Aorta (tissue), 5 donors: Measurements from ENCODE around the gene ACTL7A. TPM values are rescaled to one million over a fixed set of nuclear protein-coding genes. Genes with fewer than 3 reads are reported as not detected.
"Not testable (repeated sequence)": the region's sequence is repeated elsewhere in the genome, so short reads cannot be mapped to it uniquely, and the experiment has no call there.

Source experiments
- ATAC-seq: fragments of 200-7000 bp; cut with Tn5 transposase; one replicate; pipeline ENCODE4 v1.9.1; 2022; ENCODE audit warnings: moderate library complexity; ENCODE audit not compliant: low FRiP score
- DNase-seq, 2 donors: peaks; one replicate each; pipeline ENCODE4 v3.0.0-alpha.2; 2020
- H3K27ac ChIP-seq, 2 donors: one replicate each; pipeline ENCODE4 v1.5.1; 2013; ENCODE audit warnings: low read length in 2 of 2, mild to moderate bottlenecking in 2 of 2, moderate library complexity in 2 of 2, control low read depth in 1 of 2, inconsistent platforms in 1 of 2, low read depth in 1 of 2
- H3K27me3 ChIP-seq, 2 donors: one replicate each; pipeline ENCODE4 v1.6.1; 2013; ENCODE audit warnings: control low read depth in 1 of 2, low read length in 1 of 2, mild to moderate bottlenecking in 1 of 2, moderate library complexity in 1 of 2; ENCODE audit not compliant: insufficient read depth in 2 of 2, control insufficient read depth in 1 of 2
- H3K36me3 ChIP-seq, 2 donors: one replicate each; pipeline ENCODE4 v1.6.1; 2013; ENCODE audit warnings: control low read depth in 1 of 2, low read length in 1 of 2, mild to moderate bottlenecking in 1 of 2; ENCODE audit not compliant: insufficient read depth in 2 of 2, control insufficient read depth in 1 of 2
- H3K4me1 ChIP-seq, 2 donors: one replicate each; pipeline ENCODE4 v1.6.1; 2013; ENCODE audit warnings: low read length in 2 of 2, control low read depth in 1 of 2, mild to moderate bottlenecking in 1 of 2, moderate library complexity in 1 of 2; ENCODE audit not compliant: insufficient read depth in 2 of 2, control insufficient read depth in 1 of 2
- H3K4me3 ChIP-seq, 2 donors: one replicate each; pipeline ENCODE4 v1.5.1; 2013; ENCODE audit warnings: low read length in 2 of 2, control low read depth in 1 of 2, mild to moderate bottlenecking in 1 of 2
- H3K9me3 ChIP-seq: one replicate; pipeline ENCODE4 v1.6.1; 2013; ENCODE audit warnings: mild to moderate bottlenecking, low read length; ENCODE audit not compliant: control insufficient read depth
- WGBS, 2 donors: extraction: QIAGEN DNeasy Blood & Tissue Kit; methylation state at CpG; one replicate each; pipeline ENCODE4 v1.1.7; 2013; 5-methylcytosine and 5-hydroxymethylcytosine counted together
- intact Hi-C, 2 donors: fragments of 100-400 bp; cut with DNase I; formaldehyde crosslinking; loops; one replicate each; pipeline versions ENCODE4 v1.14.2 to v1.15.0; 2022
- polyA plus RNA-seq, 2 donors: library from polyadenylated mRNA; stranded (reverse); fragments of 200-250 nt; gene quantifications; one replicate each; pipeline ENCODE4 v1.2.3, GENCODE V29; 2013
- total RNA-seq, 2 donors: library from RNA; stranded (reverse); fragmentation: NEBNext Ultra II Directional; extraction: Animal tissue kit (Norgen Biotek cat#: 25700); gene quantifications; one replicate each; pipeline ENCODE4 v1.2.1, GENCODE V29; 2021
- donor health status: healthy with polysubstance abuse.
- donor health status: Bipolar disorder and iron deficiency.
- donor health status: DM: no; HTN: no; CAD: no.
- donor health status: DM: no; HTN: no; CAD: no.
- donor health status: DM: yes; HTN: yes; CAD: no.

The ACTL7A gene
- total and polyA plus RNA-seq, 4 donors = not detected

- intact Hi-C loops = no loop called here
- Histone ChIP-seq H3K4me3 (no peak overlapping the region), H3K36me3 (peaks cover 15 to 16% of the 10 kb centered on the region in 2 donors), H3K27ac (no peak overlapping the region), H3K9me3 (no peaks in the 10 kb centered on the region), H3K27me3 (no peaks in the 10 kb centered on the region), H3K4me1 (no peaks in the 10 kb centered on the region)
- no peak for ATAC-seq
- WGBS, 2 donors = 91 to 92% methylated on average over 2 of the region's 2 CpGs
- no peak for DNase-seq
These were observed 35.4 kb downstream of the ACTL7A start for GRCh38 chr9:108897324-108898096.

GRCh38 chr9:108899023-108899695 lies 37.1 kb downstream of the ACTL7A start:
- H3K4me3 ChIP-seq, H3K27ac ChIP-seq, ATAC-seq, DNase-seq, H3K27me3 ChIP-seq, H3K4me1 ChIP-seq, intact Hi-C loops, H3K9me3 ChIP-seq: not testable (repeated sequence)
- peaks cover 12 to 13% of the 10 kb centered on the region in 2 donors for H3K36me3 ChIP-seq
- 87 to 88% methylated on average over 8 of the region's 8 CpGs for WGBS, 2 donors

GRCh38 chr9:108900176-108900575 lies 38.1 kb downstream of the ACTL7A start:
- H3K27me3 ChIP-seq = no peaks in the 10 kb centered on the region
- peaks cover 10 to 12% of the 10 kb centered on the region in 2 donors for H3K36me3 ChIP-seq
- ATAC-seq (no peak), DNase-seq (no peak)
- WGBS, 2 donors = 72 to 85% methylated on average over 5 of the region's 5 CpGs
- H3K27ac ChIP-seq = no peak overlapping the region
- H3K9me3 ChIP-seq = no peaks in the 10 kb centered on the region
- no peak overlapping the region for H3K4me3 ChIP-seq
- intact Hi-C loops = loop anchor here in 1 of 2 donors (10.0 kb wide), 1 partner anchor 65 kb away; no protein-coding TSS in a partner anchor
- no peaks in the 10 kb centered on the region for H3K4me1 ChIP-seq

- intact Hi-C loops = loop anchor here in 1 of 2 donors (10.0 kb wide), 1 partner anchor 61 kb away; no protein-coding TSS in a partner anchor
- Histone ChIP-seq H3K4me1 (no peaks in the 10 kb centered on the region), H3K27me3 (no peaks in the 10 kb centered on the region), H3K4me3 (no peak overlapping the region), H3K36me3 (peaks cover 8 to 17% of the 10 kb centered on the region in 2 donors), H3K9me3 (no peaks in the 10 kb centered on the region), H3K27ac (no peak overlapping the region)
- ATAC-seq (no peak), DNase-seq (no peak)
- 79 to 93% methylated on average over 2 of the region's 2 CpGs for WGBS, 2 donors
These were observed 41.5 kb downstream of the ACTL7A start for GRCh38 chr9:108903420-108904103.

GRCh38 chr9:108904161-108904560 lies 42.1 kb downstream of the ACTL7A start:
- Histone ChIP-seq H3K36me3 (peaks cover 8 to 17% of the 10 kb centered on the region in 2 donors), H3K4me1 (no peaks in the 10 kb centered on the region), H3K27me3 (no peaks in the 10 kb centered on the region), H3K27ac (no peak overlapping the region), H3K4me3 (no peak overlapping the region), H3K9me3 (no peaks in the 10 kb centered on the region)
- ATAC-seq = no peak
- DNase-seq = no peak
- intact Hi-C loops = loop anchor here in 1 of 2 donors (10.0 kb wide), 1 partner anchor 61 kb away; no protein-coding TSS in a partner anchor
- WGBS, 2 donors = 95% methylated on average over 3 of the region's 3 CpGs

- DNase-seq (no peak), ATAC-seq (no peak)
- Histone ChIP-seq H3K36me3 (peaks cover 8 to 14% of the 10 kb centered on the region in 2 donors), H3K27me3 (no peaks in the 10 kb centered on the region), H3K4me1 (no peaks in the 10 kb centered on the region), H3K27ac (no peak overlapping the region), H3K4me3 (no peak overlapping the region), H3K9me3 (no peaks in the 10 kb centered on the region)
- 89 to 92% methylated on average over 2 of the region's 2 CpGs for WGBS, 2 donors
- intact Hi-C loops = loop anchor here in 1 of 2 donors (10.0 kb wide), 1 partner anchor 59 kb away; no protein-coding TSS in a partner anchor
These were observed 43.4 kb downstream of the ACTL7A start for GRCh38 chr9:108905494-108905893.

GRCh38 chr9:108910402-108910801 lies 48.3 kb downstream of the ACTL7A start:
- DNase-seq (no peak), ATAC-seq (no peak)
- H3K4me1 ChIP-seq = no peaks in the 10 kb centered on the region
- no peaks in the 10 kb centered on the region for H3K27me3 ChIP-seq
- no peaks in the 10 kb centered on the region for H3K9me3 ChIP-seq
- peaks cover 13 to 15% of the 10 kb centered on the region in 2 donors for H3K36me3 ChIP-seq
- H3K4me3 ChIP-seq = no peak overlapping the region
- intact Hi-C loops = no loop called here
- no peak overlapping the region for H3K27ac ChIP-seq

GRCh38 chr9:108910914-108911313 lies 48.8 kb downstream of the ACTL7A start:
- ATAC-seq = no peak
- intact Hi-C loops = no loop called here
- peaks cover 13 to 16% of the 10 kb centered on the region in 2 donors for H3K36me3 ChIP-seq

More at GRCh38 chr9:108910914-108911313, 48.8 kb downstream of the ACTL7A start:
- Histone ChIP-seq H3K27ac (no peak overlapping the region), H3K27me3 (no peaks in the 10 kb centered on the region), H3K4me1 (no peaks in the 10 kb centered on the region), H3K9me3 (no peaks in the 10 kb centered on the region), H3K4me3 (no peak overlapping the region)
- DNase-seq = no peak
- WGBS, 2 donors = 88 to 89% methylated on average over 2 of the region's 2 CpGs
